ENCODE data around the gene MRPL18. TPM values are rescaled to one million over a fixed set of nuclear protein-coding genes. Genes with fewer than 3 reads are reported as not detected.

Gene MRPL18
- total and polyA plus RNA-seq, 9 of the 15 experiments (the other 6 are each of a cell fraction or from before 2014, with no cell fraction given) = 149 to 456 (median 196) TPM

DNA sequence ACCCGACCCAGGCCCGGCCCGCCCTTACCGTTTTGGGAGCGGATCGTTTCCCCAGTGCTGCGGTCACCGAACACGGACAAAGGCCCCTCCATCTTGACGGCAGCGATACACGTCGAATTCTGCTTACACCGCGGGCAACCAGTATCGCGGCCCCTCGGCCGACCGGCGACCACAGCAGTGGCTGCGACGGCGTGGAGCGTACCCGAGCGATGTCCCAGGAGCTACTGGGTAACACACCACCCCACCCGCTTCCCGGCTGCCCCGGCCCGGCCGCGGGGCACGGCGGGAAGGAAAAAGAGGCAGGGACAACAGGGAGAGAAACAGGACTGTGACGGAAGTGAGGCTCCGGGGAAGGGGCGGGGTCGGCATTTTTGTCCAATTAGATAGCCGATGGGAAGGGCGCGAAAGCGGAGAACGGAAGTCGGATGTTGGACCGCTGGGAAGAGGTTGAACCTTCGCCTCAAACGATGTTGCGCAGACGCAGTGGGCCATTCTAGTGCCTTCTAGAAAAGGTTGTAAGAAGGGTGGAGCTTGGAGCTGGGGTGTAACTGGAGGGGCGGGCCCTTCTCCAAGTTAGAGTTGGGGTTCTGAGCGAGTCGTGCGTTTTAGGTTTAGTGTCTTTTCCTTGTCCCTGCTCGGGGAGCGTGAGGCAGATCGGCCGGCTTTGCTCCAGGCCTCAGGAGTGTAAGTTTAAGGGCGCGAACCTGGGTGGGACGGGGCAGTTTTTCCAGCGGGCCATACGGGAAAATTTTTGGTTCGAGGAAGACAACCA is 704 bp upstream of the MRPL18 start, which contains the start of gene TCP1 (continued):
- TF ChIP-seq, protein P1, sequence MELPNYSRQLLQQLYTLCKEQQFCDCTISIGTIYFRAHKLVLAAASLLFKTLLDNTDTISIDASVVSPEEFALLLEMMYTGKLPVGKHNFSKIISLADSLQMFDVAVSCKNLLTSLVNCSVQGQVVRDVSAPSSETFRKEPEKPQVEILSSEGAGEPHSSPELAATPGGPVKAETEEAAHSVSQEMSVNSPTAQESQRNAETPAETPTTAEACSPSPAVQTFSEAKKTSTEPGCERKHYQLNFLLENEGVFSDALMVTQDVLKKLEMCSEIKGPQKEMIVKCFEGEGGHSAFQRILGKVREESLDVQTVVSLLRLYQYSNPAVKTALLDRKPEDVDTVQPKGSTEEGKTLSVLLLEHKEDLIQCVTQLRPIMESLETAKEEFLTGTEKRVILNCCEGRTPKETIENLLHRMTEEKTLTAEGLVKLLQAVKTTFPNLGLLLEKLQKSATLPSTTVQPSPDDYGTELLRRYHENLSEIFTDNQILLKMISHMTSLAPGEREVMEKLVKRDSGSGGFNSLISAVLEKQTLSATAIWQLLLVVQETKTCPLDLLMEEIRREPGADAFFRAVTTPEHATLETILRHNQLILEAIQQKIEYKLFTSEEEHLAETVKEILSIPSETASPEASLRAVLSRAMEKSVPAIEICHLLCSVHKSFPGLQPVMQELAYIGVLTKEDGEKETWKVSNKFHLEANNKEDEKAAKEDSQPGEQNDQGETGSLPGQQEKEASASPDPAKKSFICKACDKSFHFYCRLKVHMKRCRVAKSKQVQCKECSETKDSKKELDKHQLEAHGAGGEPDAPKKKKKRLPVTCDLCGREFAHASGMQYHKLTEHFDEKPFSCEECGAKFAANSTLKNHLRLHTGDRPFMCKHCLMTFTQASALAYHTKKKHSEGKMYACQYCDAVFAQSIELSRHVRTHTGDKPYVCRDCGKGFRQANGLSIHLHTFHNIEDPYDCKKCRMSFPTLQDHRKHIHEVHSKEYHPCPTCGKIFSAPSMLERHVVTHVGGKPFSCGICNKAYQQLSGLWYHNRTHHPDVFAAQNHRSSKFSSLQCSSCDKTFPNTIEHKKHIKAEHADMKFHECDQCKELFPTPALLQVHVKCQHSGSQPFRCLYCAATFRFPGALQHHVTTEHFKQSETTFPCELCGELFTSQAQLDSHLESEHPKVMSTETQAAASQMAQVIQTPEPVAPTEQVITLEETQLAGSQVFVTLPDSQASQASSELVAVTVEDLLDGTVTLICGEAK (IDR thresholded peaks at IDR 0.05) = peak; percentile 96
- TF ChIP-seq, protein P1 (CRISPR knock-in tag; IDR thresholded peaks at IDR 0.05) = no peak
- TF ChIP-seq E2F6 (IDR thresholded peaks at IDR 0.05; ENCODE audit: borderline replicate concordance in 1 of 2, extremely low read depth in 1 of 2, insufficient read depth in 1 of 2, insufficient read length in 1 of 2, low read depth in 1 of 2, low read length in 1 of 2, poor library complexity in 1 of 2, severe bottlenecking in 1 of 2) = peak; percentile 43 to 80
- TF ChIP-seq ZBTB34 (CRISPR knock-in tag; IDR thresholded peaks at IDR 0.05) = no peak
- TF ChIP-seq TAL1 (IDR thresholded peaks at IDR 0.05) = no peak
- no peak for TF ChIP-seq ZBTB5 (IDR thresholded peaks at IDR 0.05)
- no peak for TF ChIP-seq HEY1 (CRISPR knock-in tag; IDR thresholded peaks at IDR 0.05; ENCODE audit: borderline replicate concordance)
- TF ChIP-seq ZNF347 (CRISPR knock-in tag; IDR thresholded peaks at IDR 0.05; ENCODE audit: low read depth) = no peak
- TF ChIP-seq, protein P2, sequence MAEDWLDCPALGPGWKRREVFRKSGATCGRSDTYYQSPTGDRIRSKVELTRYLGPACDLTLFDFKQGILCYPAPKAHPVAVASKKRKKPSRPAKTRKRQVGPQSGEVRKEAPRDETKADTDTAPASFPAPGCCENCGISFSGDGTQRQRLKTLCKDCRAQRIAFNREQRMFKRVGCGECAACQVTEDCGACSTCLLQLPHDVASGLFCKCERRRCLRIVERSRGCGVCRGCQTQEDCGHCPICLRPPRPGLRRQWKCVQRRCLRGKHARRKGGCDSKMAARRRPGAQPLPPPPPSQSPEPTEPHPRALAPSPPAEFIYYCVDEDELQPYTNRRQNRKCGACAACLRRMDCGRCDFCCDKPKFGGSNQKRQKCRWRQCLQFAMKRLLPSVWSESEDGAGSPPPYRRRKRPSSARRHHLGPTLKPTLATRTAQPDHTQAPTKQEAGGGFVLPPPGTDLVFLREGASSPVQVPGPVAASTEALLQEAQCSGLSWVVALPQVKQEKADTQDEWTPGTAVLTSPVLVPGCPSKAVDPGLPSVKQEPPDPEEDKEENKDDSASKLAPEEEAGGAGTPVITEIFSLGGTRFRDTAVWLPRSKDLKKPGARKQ (CRISPR knock-in tag; IDR thresholded peaks at IDR 0.05) = no peak
- TF ChIP-seq MECOM (CRISPR knock-in tag; IDR thresholded peaks at IDR 0.05) = no peak

All from K562 (cell line).